Measurements from ENCODE around the gene DDX25. TPM values are rescaled to one million over a fixed set of nuclear protein-coding genes. Genes with fewer than 3 reads are reported as not detected.

Gene DDX25
- total RNA-seq, 2 donors from 2014 or later = 0.26 TPM; not detected in 1

DNA sequence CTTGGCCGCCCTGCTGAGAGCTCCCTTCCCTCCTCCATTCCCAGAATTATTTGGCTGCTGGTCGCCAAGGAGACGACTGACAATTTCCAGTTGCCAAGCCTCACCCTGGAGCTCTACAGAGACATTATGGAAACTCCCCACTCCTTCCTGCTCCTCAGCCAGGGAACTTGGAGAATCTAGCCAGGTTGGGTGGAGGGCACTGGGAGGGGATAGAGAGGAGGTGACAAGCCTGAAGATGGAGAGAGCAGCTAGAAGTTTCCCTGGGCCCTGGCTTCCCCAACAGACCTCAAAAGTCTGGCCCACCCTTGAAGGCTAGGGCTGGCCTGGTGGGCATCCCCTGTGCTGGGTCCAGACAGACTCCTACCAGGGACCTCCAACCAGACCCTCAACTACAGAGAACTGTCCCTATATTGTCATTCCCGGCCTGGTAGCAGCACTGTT, 34.8 kb downstream of the DDX25 start:
- intact Hi-C loops (cut with DNase I) = no loop called here
- no peak overlapping the region for H3K27ac ChIP-seq

DNA sequence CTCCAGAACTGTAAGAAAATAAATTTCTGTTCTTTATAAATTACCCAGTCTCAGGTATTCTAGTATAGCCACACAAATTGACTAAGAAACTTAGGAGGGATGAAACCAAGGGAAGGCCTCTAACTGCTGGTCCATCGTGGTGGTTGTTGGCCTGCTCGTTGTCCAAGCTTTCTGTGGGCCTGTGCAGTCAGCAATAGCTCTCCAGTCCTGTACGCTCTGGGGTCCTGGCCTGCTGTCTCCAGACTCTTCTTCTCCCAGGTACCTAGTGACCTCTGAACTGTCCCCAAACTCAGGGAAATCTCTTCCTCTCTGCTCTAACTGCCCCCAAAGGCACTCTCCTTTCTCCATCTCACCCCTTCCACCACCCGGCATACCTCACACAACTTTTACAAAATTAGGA, 35.8 kb downstream of the DDX25 start:
- TF ChIP-seq, protein P1, sequence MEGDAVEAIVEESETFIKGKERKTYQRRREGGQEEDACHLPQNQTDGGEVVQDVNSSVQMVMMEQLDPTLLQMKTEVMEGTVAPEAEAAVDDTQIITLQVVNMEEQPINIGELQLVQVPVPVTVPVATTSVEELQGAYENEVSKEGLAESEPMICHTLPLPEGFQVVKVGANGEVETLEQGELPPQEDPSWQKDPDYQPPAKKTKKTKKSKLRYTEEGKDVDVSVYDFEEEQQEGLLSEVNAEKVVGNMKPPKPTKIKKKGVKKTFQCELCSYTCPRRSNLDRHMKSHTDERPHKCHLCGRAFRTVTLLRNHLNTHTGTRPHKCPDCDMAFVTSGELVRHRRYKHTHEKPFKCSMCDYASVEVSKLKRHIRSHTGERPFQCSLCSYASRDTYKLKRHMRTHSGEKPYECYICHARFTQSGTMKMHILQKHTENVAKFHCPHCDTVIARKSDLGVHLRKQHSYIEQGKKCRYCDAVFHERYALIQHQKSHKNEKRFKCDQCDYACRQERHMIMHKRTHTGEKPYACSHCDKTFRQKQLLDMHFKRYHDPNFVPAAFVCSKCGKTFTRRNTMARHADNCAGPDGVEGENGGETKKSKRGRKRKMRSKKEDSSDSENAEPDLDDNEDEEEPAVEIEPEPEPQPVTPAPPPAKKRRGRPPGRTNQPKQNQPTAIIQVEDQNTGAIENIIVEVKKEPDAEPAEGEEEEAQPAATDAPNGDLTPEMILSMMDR (IDR thresholded peaks at IDR 0.05) = no peak
- TF ChIP-seq POLR2A (IDR thresholded peaks at IDR 0.05) = no peak
- ATAC-seq = no peak
- Histone ChIP-seq H3K4me3 (no peak overlapping the region), H3K27me3 (no peaks in the 10 kb centered on the region), H3K9me3 (no peaks in the 10 kb centered on the region), H3K4me1 (peaks cover 6% of the 10 kb centered on the region), H3K36me3 (replicated peaks in 1 of 2; ENCODE audit: insufficient read depth in 1 of 2, low read depth in 2 of 2) (no peaks in the 10 kb centered on the region), H3K27ac (no peak overlapping the region)
- no peak for DNase-seq
- WGBS, 2 donors = 85 to 93% methylated on average over 4 of the region's 4 CpGs
- intact Hi-C loops (cut with DNase I) = loop anchor here (5.0 kb wide), 1 partner anchor 257 kb away; no protein-coding TSS in a partner anchor

More for the DNA sequence above, 34.8 kb downstream of the DDX25 start:
- ATAC-seq (no peak), DNase-seq (no peak)
- peaks cover 6% of the 10 kb centered on the region for H3K4me1 ChIP-seq
- no peaks in the 10 kb centered on the region for H3K36me3 ChIP-seq (replicated peaks in 1 of 2; ENCODE audit: insufficient read depth in 1 of 2, low read depth in 2 of 2)
- H3K27me3 ChIP-seq = no peaks in the 10 kb centered on the region
- no peaks in the 10 kb centered on the region for H3K9me3 ChIP-seq
- whole genome bisulfite sequencing, 2 donors = 66 to 68% methylated on average over 3 to 4 of the region's 4 CpGs
- H3K4me3 ChIP-seq = no peak overlapping the region
- TF ChIP-seq, protein P1 (IDR thresholded peaks at IDR 0.05) = no peak
- TF ChIP-seq POLR2A (IDR thresholded peaks at IDR 0.05) = no peak

DNA sequence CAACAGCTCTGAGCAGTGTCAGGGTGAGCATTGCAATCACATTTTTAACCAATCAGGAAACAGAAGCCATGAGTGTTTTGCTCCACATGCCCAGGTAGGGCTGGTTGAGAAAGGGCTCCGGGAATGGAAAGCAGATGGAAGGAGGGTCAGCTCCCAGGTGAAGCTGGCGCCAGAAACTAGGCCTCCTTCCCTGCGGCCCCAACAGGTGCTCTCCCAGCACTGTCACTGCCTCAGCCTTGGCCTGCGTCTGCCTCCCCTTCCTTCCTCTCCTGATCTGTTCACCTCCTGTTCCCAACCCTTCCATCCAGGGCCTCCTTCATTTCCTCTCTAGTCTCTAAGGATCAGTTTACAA, 36.9 kb downstream of the DDX25 start:
- 69 to 78% methylated on average over 4 of the region's 4 CpGs for WGBS, 2 donors
- DNase-seq = no peak

DNA sequence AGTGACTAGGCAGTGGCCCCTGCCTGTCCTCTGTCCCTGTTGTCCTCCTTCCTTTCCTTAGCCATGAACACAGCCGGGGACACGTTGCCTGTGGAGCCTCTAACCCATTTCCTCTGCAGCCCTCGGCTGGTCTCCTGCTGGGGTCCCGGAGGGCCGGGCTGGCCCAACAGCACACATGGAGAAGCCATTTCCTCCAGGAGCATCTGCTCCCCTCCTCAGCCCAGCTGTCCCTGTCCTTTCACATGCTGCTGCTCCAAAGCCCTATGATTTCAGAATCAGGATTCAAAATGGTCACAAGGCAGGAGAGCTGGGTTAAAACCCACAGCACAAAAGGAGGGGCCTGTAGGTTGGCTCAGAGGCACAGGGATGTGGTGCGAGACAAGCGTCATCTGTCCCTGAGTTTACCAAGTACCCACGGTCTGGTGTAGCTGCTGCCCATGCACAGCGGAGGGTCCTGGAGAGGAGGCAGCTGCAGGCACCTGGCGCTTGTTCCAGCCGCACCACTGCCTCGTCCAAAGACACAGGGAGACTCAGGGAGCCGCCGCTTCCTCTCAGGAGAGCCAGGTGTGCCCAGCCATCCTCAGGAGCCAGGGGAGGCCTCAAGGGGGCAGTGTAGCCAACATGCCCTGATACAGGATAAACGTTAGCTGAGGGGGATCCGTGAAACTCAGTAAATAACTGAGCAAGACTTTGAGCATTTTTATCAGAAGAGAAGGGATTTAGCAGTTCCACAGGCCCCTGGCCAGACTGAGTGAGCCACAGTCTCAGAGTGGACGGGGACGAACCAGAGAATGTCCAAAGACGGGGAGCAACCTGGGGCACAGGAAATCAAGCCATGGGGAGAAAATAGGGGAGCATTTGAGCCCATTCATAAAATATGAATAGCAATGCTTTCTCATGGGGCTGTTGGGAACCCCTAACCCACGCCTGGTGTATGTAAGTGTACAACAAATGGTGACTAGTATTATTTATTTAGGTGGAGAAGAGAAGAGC, 37.6 kb downstream of the DDX25 start:
- H3K4me1 ChIP-seq = peaks cover 6% of the 10 kb centered on the region
- ATAC-seq = peak; percentile 82
- no peak overlapping the region for H3K4me3 ChIP-seq
- 34% methylated on average over 10 to 20 of the region's 20 CpGs for WGBS, 2 donors
- no peak overlapping the region for H3K27ac ChIP-seq
- peak; percentile 68 to 79 (median 68) for DNase-seq
- intact Hi-C loops (cut with DNase I) = loop anchor here (5.0 kb wide), 1 partner anchor 255 kb away; no protein-coding TSS in a partner anchor
- no peaks in the 10 kb centered on the region for H3K9me3 ChIP-seq
- no peaks in the 10 kb centered on the region for H3K27me3 ChIP-seq
- TF ChIP-seq, protein P1 (IDR thresholded peaks at IDR 0.05) = peak; percentile 54 to 76 (median 70)
- no peak for TF ChIP-seq POLR2A (IDR thresholded peaks at IDR 0.05)
- no peaks in the 10 kb centered on the region for H3K36me3 ChIP-seq (replicated peaks in 1 of 2; ENCODE audit: insufficient read depth in 1 of 2, low read depth in 2 of 2)

More for the DNA sequence above, 36.9 kb downstream of the DDX25 start:
- TF ChIP-seq POLR2A (IDR thresholded peaks at IDR 0.05) = no peak
- TF ChIP-seq, protein P1 (IDR thresholded peaks at IDR 0.05) = no peak
- Histone ChIP-seq H3K4me1 (peaks cover 6% of the 10 kb centered on the region), H3K36me3 (replicated peaks in 1 of 2; ENCODE audit: insufficient read depth in 1 of 2, low read depth in 2 of 2) (no peaks in the 10 kb centered on the region), H3K27me3 (no peaks in the 10 kb centered on the region), H3K27ac (no peak overlapping the region), H3K4me3 (no peak overlapping the region), H3K9me3 (no peaks in the 10 kb centered on the region)
- ATAC-seq = no peak
- intact Hi-C loops (cut with DNase I) = loop anchor here (5.0 kb wide), 1 partner anchor 256 kb away; no protein-coding TSS in a partner anchor

All from body of pancreas (tissue), 4 donors.